HEK293T (cell line): Measurements from ENCODE around the gene TMEM38B.

ENCODE experiments used
- HDGF ChIP-seq: fragments of 450-650 bp; IDR thresholded peaks from 2 replicates; pipeline ENCODE4 v1.6.1; 2017; ENCODE audit warnings: antibody characterized with exemption, borderline replicate concordance
- SP1 ChIP-seq: fragments of 450-650 bp; IDR thresholded peaks from 2 replicates; pipeline ENCODE4 v1.6.1; 2017

DNA sequence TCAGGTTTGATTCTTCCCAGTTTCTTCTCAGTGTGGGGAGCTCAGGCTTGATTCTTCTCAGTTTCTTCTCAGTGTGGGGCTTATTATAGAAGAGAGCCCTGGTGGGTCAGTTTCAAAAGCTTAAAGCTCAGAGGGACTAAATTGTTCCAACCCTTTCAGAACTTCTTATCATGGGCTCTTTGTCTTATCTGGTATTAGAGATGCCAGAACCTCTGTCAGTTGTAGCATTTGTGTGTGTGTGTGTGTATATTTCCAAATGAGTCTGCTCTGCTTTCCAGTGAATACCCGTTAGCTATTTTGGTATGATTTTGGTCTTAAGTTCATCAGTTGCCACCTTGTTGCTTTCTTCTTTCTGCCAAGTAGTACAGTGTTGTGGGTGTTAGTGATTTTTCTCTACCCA lies 21.8 kb downstream of the TMEM38B start:
- TF ChIP-seq HDGF = no peak
- TF ChIP-seq SP1 = no peak
